ENCODE measurements around the gene PAX5.
"Not testable (repeated sequence)": the region's sequence is repeated elsewhere in the genome, so short reads cannot be mapped to it uniquely, and the experiment has no call there.

Gene PAX5

DNA sequence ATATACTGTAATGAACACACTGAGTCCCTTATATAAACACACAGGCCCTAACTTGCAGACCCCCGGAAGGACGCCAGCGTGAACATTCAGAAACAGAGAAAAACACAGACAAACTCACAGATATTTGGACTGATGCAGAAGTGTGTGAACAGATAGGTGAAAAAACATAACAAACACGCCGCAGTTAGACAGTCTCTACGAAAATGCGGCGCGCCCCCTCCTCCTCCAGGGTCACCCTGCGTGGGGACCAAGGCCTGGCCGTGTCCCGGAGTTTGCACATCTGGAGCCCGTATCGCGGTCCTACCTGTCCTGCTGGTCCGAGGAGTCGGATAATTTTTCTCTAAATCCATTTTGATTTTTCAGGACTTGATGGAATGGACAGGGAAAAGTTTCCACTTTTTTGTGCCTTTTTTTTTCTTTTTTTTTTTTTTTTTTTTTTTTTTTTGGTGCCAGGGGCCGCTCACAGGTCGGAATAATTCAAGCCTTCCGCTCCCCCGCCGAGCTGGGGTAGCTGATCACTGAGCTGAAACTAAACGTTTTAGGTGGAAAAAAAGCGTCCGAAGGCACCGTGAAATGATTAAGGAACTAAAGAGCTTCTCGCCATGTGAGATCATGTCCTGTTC, at the start of gene PAX5:
Gene PAX5 (minus strand): TSS at position 587 of the 623 bp plus-strand sequence. CDS start 237 bp downstream, at position 350.
- DNase-seq: no peak

DNA sequence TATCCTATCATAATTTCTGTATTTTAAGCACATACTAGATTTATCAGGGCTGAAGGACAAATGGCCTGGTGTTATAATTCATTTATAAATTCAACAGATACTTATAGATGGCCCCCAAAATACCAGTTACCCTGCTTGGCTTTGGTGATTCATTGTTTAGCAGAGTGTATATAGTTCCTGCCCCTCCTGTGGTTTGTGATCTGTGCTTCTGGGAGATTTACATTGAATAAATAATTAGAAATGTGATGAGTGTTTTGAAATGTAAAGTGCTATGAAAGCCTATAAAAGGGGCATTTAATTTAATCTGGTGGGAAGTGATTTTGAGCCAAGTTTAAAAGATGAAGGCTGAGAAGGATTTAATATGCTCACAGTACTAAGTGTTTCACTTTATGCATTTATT, 49.6 kb upstream of the PAX5 start:
- DNase-seq: no peak

DNA sequence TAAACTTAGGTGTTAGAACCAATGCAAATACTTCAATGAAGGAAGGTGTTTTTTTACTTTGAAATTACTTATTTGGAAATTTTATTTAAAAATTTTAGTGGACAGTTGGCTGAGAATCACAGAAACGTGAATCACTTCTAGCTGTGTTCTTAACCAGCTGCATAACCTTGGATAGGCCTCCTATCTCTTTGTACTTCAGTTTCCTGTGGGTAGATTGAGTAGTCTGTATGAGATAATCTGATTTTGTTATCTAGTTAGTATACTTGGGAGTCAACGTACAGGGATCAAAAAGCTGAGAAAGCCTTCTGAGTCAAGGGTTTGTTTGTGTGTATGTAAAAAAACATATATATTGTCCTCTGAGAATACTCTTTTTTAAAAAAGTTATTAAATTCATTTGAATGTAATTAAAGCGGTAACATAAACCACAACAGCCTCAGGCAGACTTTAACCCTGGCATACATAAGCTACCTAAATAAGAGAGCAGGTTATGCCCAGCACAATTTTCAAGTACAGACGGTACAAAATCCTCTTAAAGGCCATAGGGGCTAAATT, 48.2 kb upstream of the PAX5 start:
- no peak for DNase-seq

DNA sequence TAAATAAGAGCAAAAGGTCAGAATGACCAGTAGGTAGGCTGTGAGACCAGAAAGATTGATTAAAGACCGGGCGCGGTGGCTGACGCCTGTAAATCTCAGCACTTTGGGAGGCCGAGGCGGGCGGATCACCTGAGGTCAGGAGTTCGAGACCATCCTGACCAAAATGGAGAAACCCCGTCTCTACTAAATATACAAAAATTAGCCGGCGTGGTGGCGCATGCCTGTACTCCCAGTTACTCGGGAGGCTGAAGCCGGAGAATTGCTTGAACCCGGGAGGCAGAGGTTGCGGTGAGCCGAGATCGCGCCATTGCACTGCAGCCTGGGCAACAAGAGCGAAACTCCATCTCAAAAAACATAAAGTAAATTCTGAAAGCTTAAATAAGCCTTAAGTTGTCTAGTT, 47.4 kb upstream of the PAX5 start:
- not testable (repeated sequence) for DNase-seq

DNA sequence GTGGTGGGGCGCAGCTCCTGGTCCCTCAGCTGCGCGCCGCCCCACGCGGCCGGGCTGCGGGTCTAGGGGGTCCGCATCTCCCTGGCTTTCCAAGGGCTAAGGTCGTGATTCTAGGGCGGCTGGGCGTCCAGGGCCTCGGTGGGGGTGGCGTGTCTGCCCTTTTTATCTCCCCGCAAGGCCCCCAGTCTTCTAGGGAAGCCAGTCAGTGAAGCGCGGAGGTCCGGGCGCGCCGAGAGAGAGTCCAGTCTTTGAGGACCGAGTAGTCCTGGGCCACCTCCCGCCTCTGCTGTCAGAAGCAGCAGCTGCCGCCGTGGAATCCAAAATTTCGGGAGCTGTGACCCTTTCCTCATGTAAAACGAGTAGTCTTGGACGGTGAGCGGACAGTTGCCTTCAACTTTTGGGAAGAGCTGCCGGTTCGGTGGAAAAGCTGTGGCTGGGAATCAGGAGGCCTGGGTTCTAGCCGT, 46.1 kb upstream of the PAX5 start:
- DNase-seq: not testable (repeated sequence)

DNA sequence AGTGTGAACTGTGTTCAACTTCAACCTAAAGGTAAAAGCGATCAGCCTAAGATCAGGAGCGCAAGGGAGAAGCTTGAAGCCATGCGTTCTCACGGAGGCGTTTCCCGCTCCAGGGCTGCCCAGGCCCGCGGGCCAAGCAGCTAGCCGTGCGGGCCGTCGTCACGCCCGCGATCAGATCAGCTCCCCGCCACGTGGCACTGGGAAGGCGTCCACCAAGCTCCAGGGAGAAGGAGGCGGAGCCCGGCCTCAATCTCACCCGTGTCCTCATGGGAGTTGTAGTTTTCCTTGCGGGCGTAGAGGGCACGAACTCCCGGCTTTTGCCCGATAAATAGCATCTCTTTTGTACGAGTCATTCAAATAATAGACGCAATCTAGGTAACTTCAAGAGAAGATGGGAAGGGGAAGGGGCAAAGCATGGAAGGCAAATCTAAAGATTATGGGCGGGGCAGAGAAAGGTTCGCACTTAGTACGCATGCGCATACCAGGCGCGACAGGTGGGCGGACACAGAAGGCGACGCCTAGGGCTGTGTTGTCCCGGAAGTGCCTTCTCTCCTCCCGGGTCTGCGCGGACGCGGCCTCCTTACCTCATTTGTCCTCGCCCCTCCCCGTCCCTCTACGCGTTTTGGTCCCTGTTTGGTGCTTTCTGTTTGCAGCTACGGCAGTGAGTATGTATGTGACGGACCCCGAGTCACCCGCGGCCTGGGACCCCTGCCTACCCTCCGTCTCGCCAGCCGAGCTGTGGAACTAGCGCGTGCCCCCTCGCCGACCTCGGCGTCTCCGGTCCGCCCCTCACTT, 45.5 kb upstream of the PAX5 start:
- DNase-seq: peak; percentile 98

DNA sequence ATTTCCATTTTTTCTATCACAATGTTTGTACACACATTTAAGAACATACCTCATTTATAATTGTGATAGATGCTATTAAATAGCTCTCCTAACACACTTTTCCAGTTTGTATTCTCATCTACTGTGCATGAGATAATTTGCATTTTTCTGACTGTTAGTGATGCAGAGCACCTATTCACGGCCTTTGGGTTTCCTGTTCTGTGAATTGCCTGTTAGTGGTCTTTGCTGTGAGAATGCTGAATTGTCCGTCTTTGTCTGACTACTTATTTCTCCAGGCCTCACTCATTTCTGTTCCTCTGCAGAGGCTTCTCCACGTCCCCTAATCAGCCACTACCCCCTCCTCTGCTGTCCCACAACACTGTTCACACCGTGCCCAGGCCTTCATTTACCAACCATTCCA, 40.7 kb upstream of the PAX5 start:
- DNase-seq: not testable (repeated sequence)

DNA sequence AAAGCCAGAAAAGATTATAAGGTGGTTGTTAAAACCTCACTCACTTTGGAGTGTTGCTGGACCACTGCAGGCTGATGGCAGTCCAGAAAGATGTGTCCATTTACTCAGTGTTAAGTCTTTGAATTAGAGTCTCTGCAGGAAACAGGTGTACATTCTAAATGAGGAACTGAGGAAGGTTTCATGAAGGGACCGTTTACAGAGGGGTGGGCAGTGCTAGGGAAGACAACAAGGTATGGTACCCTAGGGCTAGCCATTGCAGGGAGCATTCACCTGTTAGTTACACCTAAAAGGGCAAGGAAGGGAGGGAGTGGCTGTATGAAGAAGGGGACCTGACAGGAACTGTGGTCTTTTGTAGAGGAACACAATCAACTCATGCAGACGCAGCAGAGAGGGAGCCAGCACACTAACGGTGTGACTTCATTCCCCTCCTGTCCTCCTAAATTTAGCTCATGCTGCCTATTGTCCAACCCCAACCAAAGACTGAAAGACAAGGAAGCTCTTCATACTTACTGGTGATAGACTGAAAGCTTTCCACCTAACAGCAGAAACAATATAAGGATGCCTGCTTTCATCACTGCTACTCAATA, 32.2 kb upstream of the PAX5 start:
- no peak for DNase-seq

DNA sequence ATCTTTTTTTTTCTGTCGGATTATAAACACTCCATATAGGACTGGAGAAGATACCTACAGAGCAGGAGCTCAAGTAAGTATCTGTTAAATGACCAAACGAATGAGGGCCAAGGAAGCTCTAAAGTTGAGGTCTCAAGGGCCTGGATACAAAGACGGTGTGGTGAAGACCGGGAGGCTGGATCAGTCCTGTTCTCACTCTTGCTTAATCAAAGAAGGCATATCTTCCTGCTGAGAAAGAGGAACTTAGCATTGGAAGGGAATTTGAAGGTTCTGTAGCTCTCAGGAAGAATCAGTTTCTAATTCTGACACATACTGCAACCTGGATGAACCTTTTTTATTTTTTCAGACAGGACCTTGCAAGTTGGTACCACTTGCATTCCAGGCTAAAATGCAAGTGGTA, 28.3 kb upstream of the PAX5 start:
- DNase-seq: no peak

DNA sequence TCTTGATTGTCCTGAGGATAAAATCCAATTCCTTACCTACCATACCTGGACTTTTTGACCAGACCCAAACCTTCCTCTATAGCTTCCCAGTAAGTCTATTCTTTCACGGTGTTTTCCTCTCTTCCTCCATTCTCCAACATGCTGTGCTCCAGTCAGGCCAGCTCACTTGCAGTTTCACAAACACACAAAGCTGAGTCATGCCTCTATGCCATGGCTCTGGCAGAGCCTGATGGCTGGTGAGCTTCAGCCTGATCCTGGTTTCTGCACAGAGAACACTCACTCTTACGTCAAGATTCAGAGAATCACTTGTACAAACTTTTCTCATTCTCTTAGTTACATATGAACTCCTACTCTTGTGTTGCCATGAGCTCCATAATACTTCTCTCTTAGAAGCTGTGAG, 27.7 kb upstream of the PAX5 start:
- DNase-seq: no peak

DNA sequence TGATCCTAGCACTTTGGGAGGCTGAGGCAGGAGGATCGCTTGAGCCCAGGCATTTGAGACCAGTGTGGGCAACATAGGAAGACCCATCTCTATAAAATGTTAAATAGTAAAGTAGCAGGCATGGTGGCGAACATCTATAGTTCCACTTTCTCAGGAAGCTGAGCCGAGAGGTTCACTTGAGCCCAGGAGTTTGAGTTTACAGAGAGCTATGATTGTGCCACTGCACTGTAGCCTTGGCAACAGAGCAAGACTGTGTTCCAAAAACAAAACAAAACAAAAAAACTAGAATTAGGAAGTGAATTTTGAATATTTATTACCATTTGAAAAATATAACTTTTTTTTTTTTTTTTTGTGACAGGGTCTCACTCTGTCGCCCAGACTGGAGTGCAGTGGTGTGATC, 26.8 kb upstream of the PAX5 start:
- DNase-seq: no peak

DNA sequence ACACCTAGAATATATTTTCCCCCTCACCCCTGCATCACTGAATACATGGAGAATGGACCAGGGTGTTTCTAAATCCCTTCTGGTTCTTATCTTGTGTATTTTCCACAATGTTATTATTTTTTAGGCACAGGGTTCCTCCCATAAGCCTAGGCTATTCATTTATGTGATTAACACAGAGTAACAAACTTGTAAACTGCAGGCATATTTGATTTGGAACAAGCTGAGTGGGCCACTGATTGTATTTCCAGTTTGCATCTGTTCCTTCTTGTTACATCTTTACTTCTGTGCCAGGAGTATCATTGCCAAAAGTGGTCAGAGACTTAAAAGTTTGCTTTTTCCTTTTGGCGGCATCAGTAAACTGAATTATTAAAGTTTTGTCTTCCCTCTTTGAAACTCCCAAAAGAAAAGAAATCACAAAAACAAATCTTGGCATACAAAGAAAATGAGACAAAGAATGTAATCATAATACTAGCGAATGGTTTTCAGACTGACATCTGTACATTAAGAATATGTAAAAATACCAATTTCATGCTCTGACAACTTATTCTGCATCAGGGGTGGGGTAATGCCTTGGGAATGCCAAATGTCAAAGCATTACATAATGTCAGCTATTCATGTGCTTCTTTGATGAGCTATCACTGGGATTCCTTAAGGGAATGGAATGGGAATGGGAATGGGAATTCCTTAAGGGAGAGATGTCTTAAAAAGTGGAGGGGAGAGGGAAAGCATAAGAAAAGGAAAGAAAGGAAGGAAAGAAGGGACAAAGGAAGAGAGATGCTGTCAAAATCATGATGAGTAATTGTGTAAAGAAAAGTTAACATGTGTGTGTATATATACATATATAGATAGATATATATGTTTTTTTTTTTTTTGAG, 22.2 kb upstream of the PAX5 start:
- DNase-seq: no peak

DNA sequence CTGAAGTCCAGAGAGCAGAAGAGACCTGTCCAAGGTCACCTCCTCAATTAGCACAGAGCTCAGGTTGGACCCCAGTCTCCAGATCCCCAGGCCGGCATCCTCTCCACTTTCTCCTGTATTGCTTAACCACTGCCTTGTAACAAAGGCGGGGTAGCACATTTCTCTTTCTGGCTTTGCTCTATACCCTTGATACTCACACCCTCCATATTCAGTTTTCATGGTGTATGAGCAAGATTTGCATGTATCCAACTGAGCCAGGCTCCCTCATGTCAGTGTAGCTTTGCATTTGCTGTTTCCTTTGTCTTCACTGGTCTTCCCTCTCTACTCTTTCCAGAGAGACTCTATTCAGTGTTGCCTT, 20.3 kb upstream of the PAX5 start:
- not testable (repeated sequence) for DNase-seq

DNA sequence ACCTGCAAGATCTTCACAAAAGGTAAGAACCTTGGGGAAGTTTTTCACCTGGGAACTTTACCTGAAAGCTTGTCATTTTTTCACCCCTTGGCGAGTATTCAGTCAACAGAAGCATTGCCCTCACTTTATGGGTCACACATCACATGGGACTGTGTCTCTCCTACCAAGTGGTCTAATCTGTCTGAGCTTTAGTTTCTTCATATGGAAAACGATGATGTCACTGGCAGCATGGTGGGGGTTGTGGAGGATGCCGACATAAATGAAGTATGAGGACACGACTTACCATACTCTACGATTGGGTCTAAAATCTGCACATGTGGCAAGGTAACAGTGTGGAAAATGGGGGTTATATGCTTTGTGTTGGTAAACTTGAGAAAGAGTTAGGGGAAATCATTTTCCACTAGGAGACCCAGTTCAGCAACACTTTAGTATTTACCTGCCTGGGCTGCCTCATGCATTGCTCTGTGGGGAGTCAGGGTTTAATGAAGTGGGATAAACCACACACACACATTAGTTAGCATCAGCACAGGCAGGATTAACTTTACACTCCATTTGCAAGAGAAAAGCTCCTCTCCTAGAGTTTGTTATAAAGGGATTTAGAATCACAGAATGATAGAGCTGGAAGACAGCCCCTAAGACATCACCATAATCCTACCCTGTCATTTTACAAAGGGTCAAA, 19.8 kb upstream of the PAX5 start:
- DNase-seq: no peak

DNA sequence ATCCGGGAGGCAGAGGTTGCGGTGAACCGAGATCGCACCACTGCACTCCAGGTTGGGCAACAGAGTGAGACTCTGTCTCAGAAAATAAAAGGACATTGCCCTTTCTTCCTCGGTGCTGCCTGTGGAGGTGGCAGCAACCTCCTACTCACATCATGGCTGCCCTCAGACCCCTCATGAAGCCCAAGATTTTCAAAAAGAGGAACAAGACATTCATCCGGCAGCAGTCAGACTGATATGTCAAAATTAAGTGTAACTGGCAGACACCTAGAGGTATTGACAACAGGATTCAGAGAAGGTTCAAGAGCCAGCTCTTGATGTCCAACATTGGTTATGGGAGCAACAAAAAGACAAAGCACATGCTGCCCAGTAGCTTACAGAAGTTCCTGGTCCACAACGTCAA, 12.6 kb upstream of the PAX5 start:
- DNase-seq: no peak

DNA sequence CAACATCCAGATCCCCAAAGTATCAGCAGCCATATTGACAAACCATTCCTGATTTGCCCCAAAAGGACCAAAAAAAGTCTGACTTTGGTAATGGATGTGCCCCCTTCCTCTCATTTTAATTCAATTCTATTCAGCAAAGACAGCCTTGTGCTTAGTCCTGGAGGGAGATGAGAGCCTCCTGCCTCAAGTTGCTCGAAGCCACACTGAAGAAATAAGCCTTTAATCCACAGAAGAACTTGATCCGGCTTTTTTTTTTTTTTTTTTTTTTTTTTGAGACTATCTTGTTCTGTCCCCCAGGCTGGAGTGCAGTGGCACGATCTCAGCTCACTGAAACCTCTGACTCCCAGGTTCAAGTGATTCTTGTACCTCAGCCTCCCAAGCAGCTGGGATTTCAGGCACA, 8.4 kb upstream of the PAX5 start:
- no peak for DNase-seq

DNA sequence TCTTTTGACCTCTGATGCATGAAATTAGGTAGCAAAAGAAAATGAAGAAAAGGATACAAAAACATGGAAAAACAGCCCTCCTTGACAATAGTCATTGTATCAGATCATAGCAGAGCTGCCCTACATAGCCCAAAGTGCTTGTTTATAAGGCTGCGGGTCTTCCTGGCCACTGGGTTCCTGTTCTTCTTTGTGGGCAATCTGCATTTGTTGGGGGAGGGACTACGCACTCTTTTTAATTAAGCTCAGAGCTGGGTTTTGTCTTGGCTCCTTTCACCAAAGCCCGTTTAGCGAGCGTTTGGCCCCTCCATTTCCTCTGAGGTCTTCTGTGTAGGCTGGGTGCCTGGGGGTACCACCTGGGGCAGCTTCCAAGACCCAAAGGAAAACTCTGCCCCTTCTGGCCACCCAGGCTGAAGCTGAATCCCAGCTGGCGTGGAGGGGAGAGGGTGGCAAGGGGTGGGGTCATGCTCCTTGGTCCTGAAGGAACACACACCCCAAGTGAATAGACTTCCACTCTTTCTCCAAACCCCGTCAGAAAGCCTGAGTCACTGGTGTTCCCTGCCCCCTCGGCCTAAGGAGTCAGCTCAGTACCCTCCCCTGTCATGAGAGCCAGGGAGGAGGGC, 6.5 kb upstream of the PAX5 start:
- DNase-seq: no peak

DNA sequence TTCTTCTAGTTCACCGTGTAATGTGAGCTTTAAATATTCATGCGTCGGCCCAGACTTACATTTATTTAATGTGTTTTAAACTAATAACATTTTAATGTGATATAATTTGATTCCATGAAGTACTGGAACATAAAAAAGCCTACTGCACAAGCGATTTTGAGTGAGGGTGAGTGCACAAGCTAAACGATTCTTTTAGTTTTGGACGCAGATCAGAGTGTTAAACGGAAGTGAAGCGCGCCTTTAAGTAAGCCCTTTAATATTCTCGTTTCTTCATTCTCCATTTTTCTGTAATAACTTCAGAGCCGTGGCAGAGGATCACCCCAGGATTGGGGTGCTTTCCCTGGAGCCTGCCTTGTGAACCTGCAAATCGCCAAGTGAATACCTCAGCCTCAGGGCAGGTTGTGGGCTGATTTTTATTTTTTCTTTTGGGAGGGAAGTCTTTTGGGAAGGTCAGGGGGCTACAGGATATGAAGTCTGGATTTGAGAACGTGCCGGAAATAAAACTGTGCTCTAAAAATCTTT, 4.9 kb upstream of the PAX5 start:
- no peak for DNase-seq

DNA sequence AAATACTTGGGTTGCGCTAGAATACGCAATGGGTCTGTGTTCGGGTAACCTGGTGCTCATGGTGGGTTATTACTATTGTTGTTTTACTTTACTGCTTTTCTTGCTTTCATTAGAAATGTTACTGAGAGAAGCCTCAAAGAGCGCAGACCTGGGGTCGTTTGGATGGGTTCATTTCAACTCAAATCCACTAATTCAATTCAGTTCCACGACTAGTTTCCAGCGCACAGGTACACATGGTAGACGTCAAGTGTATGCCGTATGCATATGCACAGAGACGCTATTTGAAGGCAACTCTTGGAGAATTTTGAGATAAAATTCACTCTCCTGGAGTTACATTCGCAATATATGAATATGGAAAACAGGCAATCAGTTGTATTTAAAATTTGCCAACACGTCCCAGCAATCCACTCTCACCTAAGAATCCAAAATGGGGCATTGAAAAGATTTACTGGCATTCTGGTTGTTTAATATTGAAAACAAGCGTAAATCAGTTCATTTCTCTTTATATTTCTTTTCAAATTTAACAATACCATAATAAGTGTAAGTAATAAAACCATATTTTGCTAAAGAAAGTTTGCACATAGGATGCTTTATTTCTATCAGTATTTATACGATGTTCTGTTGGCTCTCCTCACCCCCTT, 4.4 kb upstream of the PAX5 start:
- peak; percentile 73 for DNase-seq

DNA sequence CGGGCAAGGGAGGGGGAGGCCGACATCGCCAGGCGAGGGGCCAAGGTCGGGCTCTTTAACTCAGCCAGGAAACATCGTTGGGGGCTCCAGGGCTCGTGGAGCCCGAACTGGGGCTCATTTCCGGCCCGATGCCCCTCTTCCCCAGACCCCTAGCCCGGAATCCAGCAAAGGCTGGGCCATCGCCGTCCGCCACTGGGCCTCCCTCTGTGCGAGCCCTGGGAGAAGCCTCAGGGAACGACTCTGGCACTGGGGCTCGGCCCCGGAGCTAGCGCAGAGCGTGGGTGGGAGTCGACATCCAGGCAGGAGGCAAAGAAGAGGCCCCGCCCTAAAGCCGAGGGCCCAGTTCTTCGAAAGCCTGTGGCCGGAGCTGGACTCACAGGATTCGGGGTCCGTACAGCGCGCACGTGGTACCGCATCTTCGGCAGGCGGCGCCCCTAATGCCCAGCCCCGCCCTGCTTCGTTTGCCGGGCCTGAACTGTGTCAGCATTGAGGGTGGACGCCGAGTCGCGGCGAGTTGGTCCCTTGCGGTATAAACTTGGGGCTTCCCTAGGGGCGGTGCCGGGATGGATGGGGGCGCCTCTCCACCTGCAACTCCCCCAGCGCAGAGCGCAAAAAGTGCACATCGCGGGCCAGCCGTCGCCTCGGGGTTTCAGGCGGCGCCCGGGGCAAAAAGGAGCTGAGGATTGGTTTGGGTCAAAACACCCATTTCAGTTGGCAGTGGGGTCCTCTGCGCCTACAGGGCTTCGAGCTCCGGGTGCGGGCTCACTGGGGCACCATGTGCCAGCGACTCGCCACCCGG, 3.6 kb upstream of the PAX5 start:
- DNase-seq: peak; percentile 76
